ENCODE results near the gene CERS1.

The CERS1 gene

DNA sequence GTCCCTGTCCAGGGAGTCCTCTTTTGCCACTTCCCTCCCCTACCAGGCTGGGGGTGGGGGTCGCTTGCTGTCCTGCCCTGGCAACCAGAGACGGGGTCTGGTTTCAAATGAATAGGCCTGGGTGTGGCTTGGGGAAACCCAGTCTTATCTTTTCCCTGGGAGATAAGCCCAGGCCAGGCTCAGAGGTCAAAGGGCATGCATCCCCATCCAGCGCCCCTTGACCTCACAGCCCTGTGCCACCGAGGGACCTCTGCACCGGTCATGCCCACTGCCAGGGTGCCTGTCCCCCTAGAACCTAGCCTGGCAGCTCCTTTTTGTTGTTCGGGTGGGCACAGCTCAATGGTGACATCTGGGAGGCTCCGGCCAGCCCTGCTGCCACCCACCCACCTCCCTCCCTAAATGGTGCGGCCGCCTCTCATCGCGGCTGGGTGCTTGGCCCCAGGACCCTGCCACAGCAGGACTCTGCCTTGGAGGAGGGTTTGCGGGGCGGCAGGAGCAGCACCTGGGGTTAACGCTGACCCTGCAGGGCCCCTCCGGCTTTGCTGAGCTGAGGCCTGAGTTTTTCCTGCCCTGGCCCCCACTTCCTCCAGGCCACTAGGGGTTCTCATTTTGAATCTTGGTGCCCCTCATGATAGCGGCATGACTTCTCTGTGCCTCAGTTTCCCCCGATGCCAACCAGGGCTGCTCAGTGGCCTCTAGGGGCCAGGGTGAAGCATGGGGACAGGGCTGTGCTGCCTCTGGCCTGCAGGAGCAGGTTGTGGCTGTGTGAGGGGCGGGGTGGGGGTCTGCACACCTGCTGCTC lies 2.9 kb upstream of the CERS1 start:
- Histone ChIP-seq H2BK5ac (ENCODE audit: low read length) (no peak overlapping the region), H3K9ac (ENCODE audit: low read length) (no peak overlapping the region), H3K79me2 (ENCODE audit: control insufficient read depth, insufficient read depth, low read length) (no peaks in the 10 kb centered on the region), H3K4me1 (ENCODE audit: control insufficient read depth, low read depth, low read length) (no peaks in the 10 kb centered on the region), H3K27me3 (ENCODE audit: insufficient read depth, low read length, poor library complexity) (no peaks in the 10 kb centered on the region), H3K56ac (ENCODE audit: low read length) (no peak overlapping the region), H3K23ac (ENCODE audit: low read length) (no peak overlapping the region), H3K36me3 (ENCODE audit: control insufficient read depth, insufficient read depth, low read length) (peaks cover 2% of the 10 kb centered on the region), H3K18ac (ENCODE audit: low read length) (no peak overlapping the region), H4K5ac (ENCODE audit: low read length) (no peak overlapping the region), H3K4ac (ENCODE audit: low read depth, low read length) (no peak overlapping the region), H3K4me3 (ENCODE audit: low read length) (no peak overlapping the region), H2BK120ac (ENCODE audit: low read depth, low read length) (no peak overlapping the region), H3K27ac (ENCODE audit: low read depth, low read length) (no peak overlapping the region), H2BK15ac (replicated peaks; ENCODE audit: low read depth) (no peak overlapping the region), H3K79me1 (ENCODE audit: low read length) (no peaks in the 10 kb centered on the region), H4K8ac (ENCODE audit: low read depth, low read length) (no peak overlapping the region), H2AK5ac (ENCODE audit: low read length) (no peak overlapping the region), H3K4me2 (ENCODE audit: low read length) (no peak overlapping the region)
- no peak for DNase-seq
- no CpG with 5 or more reads among the region's 18 CpGs for WGBS (ENCODE audit: extremely low coverage, insufficient coverage, low lambda C conversion rate)

DNA sequence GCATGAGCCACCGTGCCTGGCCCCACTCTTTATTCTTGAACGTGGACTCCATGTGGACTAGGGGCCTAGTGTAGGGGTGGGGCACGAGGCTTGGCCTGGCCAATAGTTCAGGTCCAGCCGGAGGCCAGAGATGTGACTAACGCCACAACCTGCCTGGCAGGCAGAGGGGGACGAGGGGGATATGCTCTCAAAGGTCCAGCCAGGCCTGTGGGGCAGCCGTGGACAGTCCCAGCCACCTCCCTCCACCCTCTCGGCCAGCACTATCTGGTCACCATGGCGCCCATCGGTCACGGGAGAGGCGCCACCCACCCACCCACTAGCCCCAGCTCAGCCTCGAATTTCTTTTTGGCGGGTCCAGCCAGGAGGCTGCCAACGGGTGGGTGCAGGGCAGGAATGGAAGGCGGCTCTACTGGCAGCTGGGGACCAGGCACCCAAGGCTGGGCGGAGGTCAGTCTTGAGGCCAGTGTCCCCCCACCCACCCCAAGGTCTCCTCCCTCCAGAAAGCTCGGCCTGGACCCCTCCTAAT lies 2.2 kb upstream of the CERS1 start:
- H3K23ac ChIP-seq (ENCODE audit: low read length) = no peak overlapping the region
- WGBS (ENCODE audit: extremely low coverage, insufficient coverage, low lambda C conversion rate) = no CpG with 5 or more reads among the region's 18 CpGs

DNA sequence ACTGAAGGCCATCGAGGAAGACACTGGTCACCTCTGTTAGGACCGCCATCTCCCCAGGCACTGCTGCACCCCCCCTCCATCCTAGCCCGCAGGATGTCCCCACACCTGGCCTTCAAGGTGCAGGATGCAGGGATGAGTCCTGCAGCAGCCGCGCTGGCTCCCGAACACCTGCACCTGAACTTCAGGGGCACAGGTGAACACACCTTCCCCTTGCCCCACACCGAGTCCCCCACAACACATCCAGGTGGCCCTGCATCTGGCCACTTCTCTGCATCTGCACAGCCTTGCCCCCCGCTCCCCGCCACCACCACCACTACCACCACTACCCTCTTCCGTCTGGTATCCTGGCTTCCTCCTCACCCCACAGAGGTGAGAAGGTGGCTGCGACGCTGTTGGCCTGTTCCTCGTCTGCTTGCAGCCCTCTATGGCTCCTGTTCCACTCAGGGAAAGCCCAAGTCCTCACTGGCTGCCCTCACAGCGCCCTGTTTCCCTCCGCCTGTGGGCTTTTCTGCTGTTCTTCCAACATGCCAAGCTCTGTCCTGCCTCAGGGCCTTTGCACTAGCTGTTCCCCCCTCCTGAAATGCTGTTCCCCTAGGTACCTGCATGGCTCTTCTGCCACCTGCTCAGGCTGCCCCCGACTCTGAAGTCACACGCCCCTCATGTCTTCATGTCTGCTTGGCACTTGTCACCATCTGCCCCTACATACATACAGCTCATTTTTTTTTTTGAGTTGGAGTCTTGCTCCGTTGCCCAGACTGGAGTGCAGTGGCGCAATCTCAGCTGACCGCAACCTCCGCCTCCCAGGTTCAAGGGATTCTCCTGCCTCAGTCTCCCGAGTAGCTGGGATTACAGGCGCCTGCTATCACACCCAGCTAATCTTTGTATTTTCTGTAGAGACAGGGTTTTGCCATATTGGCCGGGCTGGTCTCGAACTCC lies 1.4 kb upstream of the CERS1 start:
- H3K4ac ChIP-seq (ENCODE audit: low read depth, low read length) = no peak overlapping the region
- no peak overlapping the region for H3K56ac ChIP-seq (ENCODE audit: low read length)
- H3K4me2 ChIP-seq (ENCODE audit: low read length) = no peak overlapping the region
- peaks cover 2% of the 10 kb centered on the region for H3K36me3 ChIP-seq (ENCODE audit: control insufficient read depth, insufficient read depth, low read length)
- no peak overlapping the region for H2AK5ac ChIP-seq (ENCODE audit: low read length)
- H2BK15ac ChIP-seq (replicated peaks; ENCODE audit: low read depth) = no peak overlapping the region
- H3K79me1 ChIP-seq (ENCODE audit: low read length) = no peaks in the 10 kb centered on the region
- H3K4me1 ChIP-seq (ENCODE audit: control insufficient read depth, low read depth, low read length) = no peaks in the 10 kb centered on the region
- no peak for DNase-seq
- no peak overlapping the region for H4K5ac ChIP-seq (ENCODE audit: low read length)
- no peaks in the 10 kb centered on the region for H3K27me3 ChIP-seq (ENCODE audit: insufficient read depth, low read length, poor library complexity)
- H2BK5ac ChIP-seq (ENCODE audit: low read length) = no peak overlapping the region
- no peak overlapping the region for H3K27ac ChIP-seq (ENCODE audit: low read depth, low read length)
- H4K8ac ChIP-seq (ENCODE audit: low read depth, low read length) = no peak overlapping the region
- WGBS (ENCODE audit: extremely low coverage, insufficient coverage, low lambda C conversion rate) = no CpG with 5 or more reads among the region's 25 CpGs
- H3K79me2 ChIP-seq (ENCODE audit: control insufficient read depth, insufficient read depth, low read length) = no peaks in the 10 kb centered on the region
- H2BK120ac ChIP-seq (ENCODE audit: low read depth, low read length) = no peak overlapping the region
- H3K4me3 ChIP-seq (ENCODE audit: low read length) = no peak overlapping the region
- no peak overlapping the region for H3K18ac ChIP-seq (ENCODE audit: low read length)
- H3K23ac ChIP-seq (ENCODE audit: low read length) = no peak overlapping the region
- H3K9ac ChIP-seq (ENCODE audit: low read length) = no peak overlapping the region

More for the DNA sequence above, 2.2 kb upstream of the CERS1 start:
- Histone ChIP-seq H3K56ac (ENCODE audit: low read length) (no peak overlapping the region), H4K5ac (ENCODE audit: low read length) (no peak overlapping the region), H3K4me3 (ENCODE audit: low read length) (no peak overlapping the region), H3K79me2 (ENCODE audit: control insufficient read depth, insufficient read depth, low read length) (no peaks in the 10 kb centered on the region), H3K36me3 (ENCODE audit: control insufficient read depth, insufficient read depth, low read length) (peaks cover 2% of the 10 kb centered on the region), H3K18ac (ENCODE audit: low read length) (no peak overlapping the region), H2BK15ac (replicated peaks; ENCODE audit: low read depth) (no peak overlapping the region), H3K4me1 (ENCODE audit: control insufficient read depth, low read depth, low read length) (no peaks in the 10 kb centered on the region), H3K27ac (ENCODE audit: low read depth, low read length) (no peak overlapping the region), H3K9ac (ENCODE audit: low read length) (no peak overlapping the region), H3K4me2 (ENCODE audit: low read length) (no peak overlapping the region), H3K4ac (ENCODE audit: low read depth, low read length) (no peak overlapping the region), H4K8ac (ENCODE audit: low read depth, low read length) (no peak overlapping the region), H3K79me1 (ENCODE audit: low read length) (no peaks in the 10 kb centered on the region), H2AK5ac (ENCODE audit: low read length) (no peak overlapping the region), H2BK5ac (ENCODE audit: low read length) (no peak overlapping the region), H2BK120ac (ENCODE audit: low read depth, low read length) (no peak overlapping the region), H3K27me3 (ENCODE audit: insufficient read depth, low read length, poor library complexity) (no peaks in the 10 kb centered on the region)
- no peak for DNase-seq

DNA sequence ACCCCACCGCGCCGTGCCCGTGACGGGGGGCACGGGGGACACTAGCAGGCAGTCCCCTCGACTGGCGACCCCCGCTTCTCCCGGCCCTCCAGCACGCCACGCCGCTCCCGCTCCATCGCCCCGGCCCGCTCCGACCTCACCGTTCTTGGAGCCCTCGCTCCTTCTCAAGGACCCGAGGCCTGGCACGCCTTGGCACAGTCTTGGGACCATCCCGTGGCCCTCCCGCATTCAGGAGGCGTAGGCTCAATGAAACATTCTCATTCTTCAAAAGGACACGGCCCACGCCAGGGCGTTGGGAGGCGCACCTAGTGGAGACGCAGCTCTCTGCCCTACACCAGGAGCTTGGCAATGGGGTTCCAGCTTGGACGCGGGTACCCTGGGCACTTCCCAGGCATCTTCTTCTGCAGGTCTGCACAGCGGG lies 473 bp upstream of the CERS1 start:
- WGBS (ENCODE audit: extremely low coverage, insufficient coverage, low lambda C conversion rate) = no CpG with 5 or more reads among the region's 33 CpGs
- Histone ChIP-seq H3K23ac (ENCODE audit: low read length) (no peak overlapping the region), H2BK15ac (replicated peaks; ENCODE audit: low read depth) (no peak overlapping the region), H3K4me3 (ENCODE audit: low read length) (no peak overlapping the region), H2AK5ac (ENCODE audit: low read length) (no peak overlapping the region), H4K5ac (ENCODE audit: low read length) (no peak overlapping the region), H3K79me2 (ENCODE audit: control insufficient read depth, insufficient read depth, low read length) (no peaks in the 10 kb centered on the region), H2BK5ac (ENCODE audit: low read length) (no peak overlapping the region), H3K4me1 (ENCODE audit: control insufficient read depth, low read depth, low read length) (no peaks in the 10 kb centered on the region), H3K27ac (ENCODE audit: low read depth, low read length) (no peak overlapping the region), H3K9ac (ENCODE audit: low read length) (no peak overlapping the region), H3K4ac (ENCODE audit: low read depth, low read length) (no peak overlapping the region), H4K8ac (ENCODE audit: low read depth, low read length) (no peak overlapping the region), H3K18ac (ENCODE audit: low read length) (no peak overlapping the region), H3K56ac (ENCODE audit: low read length) (no peak overlapping the region), H3K79me1 (ENCODE audit: low read length) (no peaks in the 10 kb centered on the region), H2BK120ac (ENCODE audit: low read depth, low read length) (no peak overlapping the region), H3K36me3 (ENCODE audit: control insufficient read depth, insufficient read depth, low read length) (peaks cover 2% of the 10 kb centered on the region), H3K27me3 (ENCODE audit: insufficient read depth, low read length, poor library complexity) (no peaks in the 10 kb centered on the region), H3K4me2 (ENCODE audit: low read length) (no peak overlapping the region)
- DNase-seq = no peak

DNA sequence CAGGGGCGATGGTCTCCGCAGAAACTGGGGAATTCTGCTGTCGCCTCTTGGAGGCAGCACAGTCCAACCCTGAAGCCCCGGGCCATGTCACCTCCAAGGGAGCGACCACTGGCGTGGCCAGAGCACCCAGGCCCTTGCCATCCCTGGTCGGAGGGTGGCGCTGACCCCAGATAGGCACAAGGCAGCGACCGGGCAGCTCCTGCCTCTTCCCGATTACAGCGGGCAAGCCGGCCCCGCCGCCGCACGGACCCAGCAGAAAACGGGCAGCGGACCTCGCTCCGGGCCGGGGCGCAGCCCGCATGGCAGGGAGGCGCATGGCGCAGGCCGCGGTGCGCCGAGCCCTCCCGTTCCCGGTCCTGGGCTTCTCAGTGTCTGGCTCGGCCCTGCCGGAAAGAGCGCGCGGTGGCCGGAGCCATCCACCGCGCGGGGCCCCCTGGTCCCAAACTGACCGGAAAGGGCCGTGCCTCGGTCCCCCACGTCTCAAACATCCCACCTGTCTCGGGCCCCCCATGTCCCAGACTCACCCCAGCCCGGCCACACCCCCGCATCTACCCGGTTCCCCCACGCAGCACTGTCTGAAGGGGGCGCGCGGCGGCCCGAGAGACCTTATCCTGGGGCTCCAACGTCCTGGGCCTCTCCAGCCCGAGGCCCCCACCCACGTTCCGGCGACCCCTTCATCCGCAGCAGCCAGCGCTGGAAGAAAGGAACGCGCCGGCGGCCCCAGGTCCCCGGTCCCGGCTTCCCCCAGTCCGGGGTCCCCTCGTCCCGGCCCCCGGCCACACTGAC lies 727 bp downstream of the CERS1 start:
- peak; percentile 81 for DNase-seq
- Histone ChIP-seq H3K27me3 (ENCODE audit: insufficient read depth, low read length, poor library complexity) (no peaks in the 10 kb centered on the region), H3K36me3 (ENCODE audit: control insufficient read depth, insufficient read depth, low read length) (peaks cover 2% of the 10 kb centered on the region), H3K18ac (ENCODE audit: low read length) (peak overlapping the region; percentile 6), H2AK5ac (ENCODE audit: low read length) (no peak overlapping the region), H3K4ac (ENCODE audit: low read depth, low read length) (no peak overlapping the region), H3K79me1 (ENCODE audit: low read length) (no peaks in the 10 kb centered on the region), H3K9ac (ENCODE audit: low read length) (peak overlapping the region; percentile 76), H2BK120ac (ENCODE audit: low read depth, low read length) (no peak overlapping the region), H3K79me2 (ENCODE audit: control insufficient read depth, insufficient read depth, low read length) (no peaks in the 10 kb centered on the region), H3K4me1 (ENCODE audit: control insufficient read depth, low read depth, low read length) (no peaks in the 10 kb centered on the region), H3K23ac (ENCODE audit: low read length) (peak overlapping the region; percentile 45), H3K56ac (ENCODE audit: low read length) (peak overlapping the region; percentile 80), H2BK15ac (replicated peaks; ENCODE audit: low read depth) (no peak overlapping the region), H3K27ac (ENCODE audit: low read depth, low read length) (no peak overlapping the region), H4K8ac (ENCODE audit: low read depth, low read length) (no peak overlapping the region), H2BK5ac (ENCODE audit: low read length) (no peak overlapping the region), H3K4me2 (ENCODE audit: low read length) (peak overlapping the region; percentile 64), H3K4me3 (ENCODE audit: low read length) (peak overlapping the region; percentile 19), H4K5ac (ENCODE audit: low read length) (no peak overlapping the region)
- WGBS (ENCODE audit: extremely low coverage, insufficient coverage, low lambda C conversion rate) = no CpG with 5 or more reads among the region's 72 CpGs
